Gastrocnemius medialis (tissue), 4 donors: ENCODE results near the gene PNMA8B. TPM values are rescaled to one million over a fixed set of nuclear protein-coding genes. Genes with fewer than 3 reads are reported as not detected.

Experiments
- ATAC-seq, 2 donors: fragments of 150-250 bp; one replicate each; pipeline ENCODE4 v1.9.1; 2016
- DNase-seq, 2 donors: peaks; one replicate each; pipeline ENCODE4 v3.0.0-alpha.2; 2019
- H3K27ac ChIP-seq, 4 donors: fragments of 200-600 bp; sonication (generic); 1 replicate in 1 of 4; 2 replicates in 3 of 4; pipeline ENCODE4 v1.5.1; 2016 to 2018; ENCODE audit warnings: mild to moderate bottlenecking in 2 of 4, moderate library complexity in 1 of 4
- H3K27me3 ChIP-seq, 3 donors: fragments of 200-600 bp; sonication (generic) in 2 of 3; 1 replicate in 1 of 3; 2 replicates in 2 of 3; pipeline versions ENCODE4 v1.5.1 to v1.6.0; 2016 to 2019; ENCODE audit warnings: mild to moderate bottlenecking in 1 of 3, moderate library complexity in 1 of 3
- H3K36me3 ChIP-seq, 2 donors: fragments of 200-600 bp; sonication (generic) in 1 of 2; one replicate each; pipeline ENCODE4 v1.5.1; 2017 to 2018
- H3K4me1 ChIP-seq, 2 donors: fragments of 200-600 bp; sonication (generic) in 1 of 2; one replicate each; pipeline ENCODE4 v1.5.1; 2016 to 2017; ENCODE audit warnings: mild to moderate bottlenecking in 2 of 2
- H3K4me3 ChIP-seq, 4 donors: fragments of 200-600 bp; sonication (generic) in 3 of 4; 1 replicate in 1 of 4; 2 replicates in 3 of 4; pipeline ENCODE4 v1.5.1; 2016 to 2019; ENCODE audit warnings: mild to moderate bottlenecking in 2 of 4
- H3K9me3 ChIP-seq, 3 donors: fragments of 200-600 bp; sonication (generic) in 2 of 3; 1 replicate in 1 of 3; 2 replicates in 2 of 3; pipeline ENCODE4 v1.5.1; 2016 to 2019
- CTCF ChIP-seq, 5 experiments: fragments of 450-650 bp in 3 of 5; fragments of 200-600 bp in 2 of 5; sonication (generic) in 2 of 5; IDR thresholded peaks in 4 of 5; conservative IDR thresholded peaks in 1 of 5; 1 replicate in 4 of 5; 2 replicates in 1 of 5; pipeline ENCODE4 v1.5.1; 2016 to 2019; ENCODE audit warnings: antibody characterized with exemption in 5 of 5, mild to moderate bottlenecking in 3 of 5, moderate library complexity in 3 of 5
- POLR2A ChIP-seq, 2 donors: fragments of 450-650 bp; IDR thresholded peaks; one replicate each; pipeline ENCODE4 v1.6.1; 2017; ENCODE audit warnings: antibody characterized with exemption in 2 of 2, mild to moderate bottlenecking in 2 of 2, moderate library complexity in 2 of 2
- in situ Hi-C, 4 donors: fragments of 200-750 bp; cut with MboI; loops; one replicate each; pipeline versions ENCODE4 v1.15.0 to v1.8.0; 2017; ENCODE audit warnings: low sequenced_read_pairs in 4 of 4
- intact Hi-C: fragments of 100-400 bp; cut with DNase I; formaldehyde crosslinking; loops from one replicate; pipeline ENCODE4 v1.15.1; 2023; ENCODE audit warnings: low total_unique reads
- total RNA-seq, 4 donors: library from RNA; depleted of rRNA; stranded (reverse); fragments of >200 nt; gene quantifications; one replicate each; pipeline versions ENCODE4 v1.1.0 to v1.2.3, GENCODE V29; 2016

The PNMA8B gene
- total RNA-seq, 4 donors from 2014 or later, result 0.07 to 0.18 (median 0.15) TPM

- TF ChIP-seq POLR2A (IDR thresholded peaks at IDR 0.05) (no peak), CTCF (IDR thresholded peaks at IDR 0.05 in 4 of 5, conservative IDR thresholded peaks at IDR 0.05 in 1 of 5) (no peak)
- no peaks in the 10 kb centered on the region for H3K9me3 ChIP-seq
- peaks cover 0 to 11% of the 10 kb centered on the region in 2 donors for H3K4me1 ChIP-seq
- H3K4me3 ChIP-seq, result no peak overlapping the region
- DNase-seq, result no peak
- no peak overlapping the region for H3K27ac ChIP-seq
- in situ Hi-C loops (loop anchor here (5.0 to 25.0 kb wide), 5 partner anchors 80 to 200 kb away; partner anchors contain the start of gene HIF3A (in 1 of the 4)), intact Hi-C loops (no loop called here)
- no peak for ATAC-seq
- peaks cover 26 to 46% (median 32%) of the 10 kb centered on the region in 3 donors for H3K27me3 ChIP-seq
- H3K36me3 ChIP-seq, result no peaks in the 10 kb centered on the region
Observed at GRCh38 chr19:46484656-46485055, 11.0 kb downstream of the PNMA8B start.

GRCh38 chr19:46482631-46483030 lies 13.0 kb downstream of the PNMA8B start:
- no peak for DNase-seq
- no peak for TF ChIP-seq POLR2A (IDR thresholded peaks at IDR 0.05)
- no peak for TF ChIP-seq CTCF (IDR thresholded peaks at IDR 0.05 in 4 of 5, conservative IDR thresholded peaks at IDR 0.05 in 1 of 5)
- H3K4me1 ChIP-seq, result peaks cover 0 to 5% of the 10 kb centered on the region in 2 donors
- no peaks in the 10 kb centered on the region for H3K36me3 ChIP-seq
- no peak overlapping the region for H3K4me3 ChIP-seq
- H3K27ac ChIP-seq, result no peak overlapping the region
- intact Hi-C loops, result no loop called here
- ATAC-seq, result no peak
- peaks cover 21 to 26% (median 23%) of the 10 kb centered on the region in 3 donors for H3K27me3 ChIP-seq
- in situ Hi-C loops, result loop anchor here in 3 of 4 donors (10.0 to 25.0 kb wide), 3 partner anchors 78 to 198 kb away; partner anchors contain the start of gene HIF3A (in 1 of the 3)
- H3K9me3 ChIP-seq, result no peaks in the 10 kb centered on the region

- H3K27me3 ChIP-seq, result peaks cover 16 to 19% (median 18%) of the 10 kb centered on the region in 3 donors
- TF ChIP-seq CTCF (IDR thresholded peaks at IDR 0.05 in 4 of 5, conservative IDR thresholded peaks at IDR 0.05 in 1 of 5) (no peak), POLR2A (IDR thresholded peaks at IDR 0.05) (no peak)
- no peaks in the 10 kb centered on the region for H3K4me1 ChIP-seq
- H3K36me3 ChIP-seq, result no peaks in the 10 kb centered on the region
- DNase-seq (no peak), ATAC-seq (peak in 1 of 2 donors; percentile 42)
- in situ Hi-C loops, result loop anchor here in 3 of 4 donors (10.0 to 25.0 kb wide), 3 partner anchors 77 to 197 kb away; partner anchors contain the start of gene HIF3A (in 1 of the 3)
- intact Hi-C loops, result no loop called here
- no peaks in the 10 kb centered on the region for H3K9me3 ChIP-seq
- H3K27ac ChIP-seq, result peak overlapping the region; percentile 37 to 53 (median 46)
- H3K4me3 ChIP-seq, result no peak overlapping the region
Observed at GRCh38 chr19:46481947-46482346, 13.7 kb downstream of the PNMA8B start.

GRCh38 chr19:46481223-46481848 lies 14.3 kb downstream of the PNMA8B start:
- intact Hi-C loops (no loop called here), in situ Hi-C loops (loop anchor here in 3 of 4 donors (10.0 to 25.0 kb wide), 3 partner anchors 77 to 197 kb away; partner anchors contain the start of gene HIF3A (in 1 of the 3))

More at GRCh38 chr19:46481223-46481848, 14.3 kb downstream of the PNMA8B start:
- H3K9me3 ChIP-seq, result no peaks in the 10 kb centered on the region
- H3K27ac ChIP-seq, result peak overlapping the region; percentile 37 to 53 (median 46)
- no peak for TF ChIP-seq POLR2A (IDR thresholded peaks at IDR 0.05)
- no peak for TF ChIP-seq CTCF (IDR thresholded peaks at IDR 0.05 in 4 of 5, conservative IDR thresholded peaks at IDR 0.05 in 1 of 5)
- H3K4me1 ChIP-seq, result no peaks in the 10 kb centered on the region
- H3K27me3 ChIP-seq, result peaks cover 15 to 17% (median 16%) of the 10 kb centered on the region in 3 donors
- no peak overlapping the region for H3K4me3 ChIP-seq
- no peaks in the 10 kb centered on the region for H3K36me3 ChIP-seq
- DNase-seq (no peak), ATAC-seq (peak in 1 of 2 donors; percentile 51)
